VCaP (cell line): ENCODE results near the gene NCAPD3.
A peak's percentile ranks its signal among the peaks of the same experiment; 100 is the strongest.

Experiments
- H3K27ac ChIP-seq: fragments of 450-650 bp; 2 replicates; pipeline ENCODE4 v1.5.1; 2017
- TF ChIP-seq, protein P1 (sequence below): fragments of 450-650 bp; conservative IDR thresholded peaks from 2 replicates; pipeline ENCODE4 v1.5.1; 2017; ENCODE audit warnings: mild to moderate bottlenecking, moderate library complexity

Gene NCAPD3

DNA sequence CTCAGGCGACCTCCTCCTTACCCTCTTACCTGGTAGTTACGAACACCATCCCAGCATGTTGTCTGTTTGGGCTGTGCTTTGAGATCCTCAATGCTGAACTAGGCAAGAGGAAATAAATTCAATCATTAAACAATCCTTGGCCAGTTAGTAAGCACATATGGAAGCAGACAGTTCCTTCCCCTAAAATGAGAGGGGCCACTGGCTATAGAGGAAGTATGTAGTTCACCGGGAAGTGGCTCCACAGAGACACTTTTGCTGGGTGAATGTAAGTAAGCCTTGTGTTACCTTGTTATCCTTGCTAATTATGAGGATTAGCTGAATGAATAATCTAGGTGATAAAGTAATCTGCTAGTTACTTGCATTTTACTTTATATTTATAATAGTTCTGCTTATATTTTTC, 26.5 kb upstream of the NCAPD3 start:
- H3K27ac ChIP-seq, result no peak overlapping the region
- TF ChIP-seq, protein P1, sequence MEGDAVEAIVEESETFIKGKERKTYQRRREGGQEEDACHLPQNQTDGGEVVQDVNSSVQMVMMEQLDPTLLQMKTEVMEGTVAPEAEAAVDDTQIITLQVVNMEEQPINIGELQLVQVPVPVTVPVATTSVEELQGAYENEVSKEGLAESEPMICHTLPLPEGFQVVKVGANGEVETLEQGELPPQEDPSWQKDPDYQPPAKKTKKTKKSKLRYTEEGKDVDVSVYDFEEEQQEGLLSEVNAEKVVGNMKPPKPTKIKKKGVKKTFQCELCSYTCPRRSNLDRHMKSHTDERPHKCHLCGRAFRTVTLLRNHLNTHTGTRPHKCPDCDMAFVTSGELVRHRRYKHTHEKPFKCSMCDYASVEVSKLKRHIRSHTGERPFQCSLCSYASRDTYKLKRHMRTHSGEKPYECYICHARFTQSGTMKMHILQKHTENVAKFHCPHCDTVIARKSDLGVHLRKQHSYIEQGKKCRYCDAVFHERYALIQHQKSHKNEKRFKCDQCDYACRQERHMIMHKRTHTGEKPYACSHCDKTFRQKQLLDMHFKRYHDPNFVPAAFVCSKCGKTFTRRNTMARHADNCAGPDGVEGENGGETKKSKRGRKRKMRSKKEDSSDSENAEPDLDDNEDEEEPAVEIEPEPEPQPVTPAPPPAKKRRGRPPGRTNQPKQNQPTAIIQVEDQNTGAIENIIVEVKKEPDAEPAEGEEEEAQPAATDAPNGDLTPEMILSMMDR, result no peak

DNA sequence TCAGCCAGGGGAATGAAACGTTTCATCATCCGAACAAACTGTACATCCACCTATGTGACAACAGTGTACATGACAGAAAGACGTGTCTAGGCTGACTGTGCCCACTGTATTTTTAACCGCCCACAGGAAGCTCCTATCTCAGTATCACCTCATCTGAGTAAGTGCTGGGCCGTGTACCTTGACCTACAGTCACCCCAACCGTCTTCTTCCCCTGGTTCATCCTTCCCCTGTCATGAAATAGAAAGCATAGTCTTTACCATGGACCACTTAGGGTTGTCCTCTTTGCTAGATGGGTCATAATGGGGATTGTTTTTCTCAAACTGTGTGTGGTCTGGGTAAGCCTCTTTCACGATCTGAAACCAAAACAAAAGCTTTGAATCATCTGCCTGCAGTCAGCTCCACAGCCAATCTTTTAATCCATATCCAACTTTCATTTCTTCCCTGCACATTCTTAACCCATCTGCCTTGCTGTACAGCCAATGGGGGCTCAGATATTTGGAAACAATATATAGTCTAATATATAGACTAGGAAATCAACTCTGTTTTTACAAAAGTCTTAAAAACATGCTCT, 25.2 kb upstream of the NCAPD3 start:
- no peak overlapping the region for H3K27ac ChIP-seq
- TF ChIP-seq, protein P1, result no peak

DNA sequence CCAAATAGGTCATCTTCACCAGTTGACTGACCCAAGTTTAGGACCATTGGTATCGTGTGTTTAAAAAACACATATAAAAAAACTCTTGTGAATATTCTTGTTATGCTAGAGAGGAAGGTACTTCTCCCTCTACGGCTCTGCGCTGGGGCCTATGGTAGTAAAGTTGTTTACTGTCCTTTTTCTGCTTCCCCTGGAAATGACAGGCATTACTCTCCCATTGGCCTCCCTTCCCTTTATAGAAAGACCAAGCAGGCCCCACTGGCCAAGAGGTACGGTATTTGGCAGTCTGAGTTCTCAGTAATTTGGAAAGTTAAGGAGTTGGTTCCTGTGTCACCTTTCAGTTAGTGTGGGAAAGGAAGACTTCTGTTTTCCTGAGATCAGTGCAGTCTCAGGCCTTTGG, 22.9 kb upstream of the NCAPD3 start:
- TF ChIP-seq, protein P1, result no peak
- peak overlapping the region; percentile 72 for H3K27ac ChIP-seq

DNA sequence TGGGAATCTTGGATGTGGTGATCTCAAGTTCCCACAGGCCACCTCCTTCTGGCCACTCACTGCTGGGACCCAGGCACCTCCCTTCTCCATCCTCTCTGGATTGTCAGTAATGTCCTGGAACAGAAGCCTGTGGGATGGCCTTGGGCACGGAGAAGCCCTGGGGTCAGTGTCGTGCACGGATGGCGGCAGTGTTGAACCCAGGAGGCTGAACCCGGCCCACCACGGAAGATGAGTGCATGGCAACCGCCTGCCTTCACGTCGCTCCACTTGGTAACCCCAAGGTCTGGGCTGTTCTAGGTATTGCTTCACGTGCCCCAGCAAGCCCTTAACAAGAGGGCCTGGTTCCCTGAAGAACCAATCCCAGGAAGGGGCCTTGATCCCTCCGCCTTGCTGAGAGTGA, 22.3 kb upstream of the NCAPD3 start:
- peak overlapping the region; percentile 72 for H3K27ac ChIP-seq
- TF ChIP-seq, protein P1, result no peak

DNA sequence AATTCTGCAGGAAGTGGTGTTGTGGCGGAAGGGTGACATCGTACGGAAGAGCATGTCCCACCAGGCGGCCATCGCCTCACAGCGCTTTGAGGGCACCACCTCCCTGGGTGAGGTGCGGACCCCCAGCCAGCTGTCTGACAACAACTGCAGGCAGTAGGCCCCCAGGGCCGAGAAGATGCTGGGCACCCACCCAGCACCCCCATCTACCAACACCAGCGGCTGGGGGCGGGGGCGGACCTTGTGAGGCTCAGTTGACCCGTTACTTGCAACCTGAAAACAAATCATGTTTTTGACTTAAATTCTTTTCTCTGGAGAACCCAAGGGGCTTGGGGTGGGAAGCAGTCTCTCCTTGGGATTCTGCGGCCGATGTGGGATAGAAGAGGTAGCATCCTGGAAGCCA, 21.7 kb upstream of the NCAPD3 start:
- TF ChIP-seq, protein P1, result no peak
- H3K27ac ChIP-seq, result peak overlapping the region; percentile 72

DNA sequence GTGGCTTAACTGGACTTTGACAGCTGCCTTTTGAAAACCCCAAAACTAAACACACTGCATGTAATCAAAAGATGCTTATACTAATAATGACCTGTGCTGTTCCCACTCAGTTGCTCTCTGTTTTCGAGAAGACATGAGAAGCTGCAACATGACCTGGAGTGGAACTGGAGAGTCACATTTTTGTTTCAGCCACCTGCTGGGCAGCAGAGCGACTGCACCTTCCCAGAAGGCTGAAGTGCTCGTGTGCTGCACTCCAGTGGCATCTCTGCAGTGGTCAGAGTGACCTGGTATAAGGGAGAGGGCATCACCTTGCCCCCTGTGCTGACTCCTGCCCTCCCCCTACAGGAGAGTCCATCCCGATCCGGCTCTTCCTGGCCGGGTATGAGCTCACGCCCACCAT, 20.8 kb upstream of the NCAPD3 start:
- TF ChIP-seq, protein P1, result peak; percentile 77

DNA sequence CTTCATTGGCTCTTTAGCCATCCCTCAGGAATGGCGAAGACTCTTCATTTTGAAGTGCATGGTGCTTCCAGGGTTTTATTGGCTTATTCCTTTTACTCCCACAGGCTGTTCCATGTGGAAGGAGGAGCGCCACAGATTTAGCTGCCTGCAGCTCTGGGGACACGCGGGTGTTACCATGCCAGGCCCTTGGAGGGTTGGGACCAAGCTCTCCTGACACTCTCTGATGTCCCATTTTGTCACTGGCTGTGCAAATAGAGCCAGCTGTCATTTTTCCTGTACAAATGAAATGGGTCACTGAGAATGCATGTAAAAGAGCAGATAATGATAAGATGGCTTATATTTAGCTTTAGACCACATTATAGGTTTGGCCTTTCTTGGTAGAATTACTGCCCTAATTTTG, 20.1 kb upstream of the NCAPD3 start:
- no peak overlapping the region for H3K27ac ChIP-seq
- TF ChIP-seq, protein P1, result no peak

More for the DNA sequence above, 20.8 kb upstream of the NCAPD3 start:
- peak overlapping the region; percentile 72; the same call in 1 of the 2 replicates for H3K27ac ChIP-seq
